K562 treated with DMSO at 1 percent for 4 hours (cell line): ENCODE measurements around the gene BRMS1. TPM values are rescaled to one million over a fixed set of nuclear protein-coding genes. Genes with fewer than 3 reads are reported as not detected.

ENCODE experiments used
- total RNA-seq: library from RNA; unstranded; fragments of 300-600 nt; gene quantifications from 2 replicates; pipeline ENCODE4 v1.2.3, GENCODE V29; 2022; ENCODE audit not compliant: insufficient read depth

Gene BRMS1, protein sequence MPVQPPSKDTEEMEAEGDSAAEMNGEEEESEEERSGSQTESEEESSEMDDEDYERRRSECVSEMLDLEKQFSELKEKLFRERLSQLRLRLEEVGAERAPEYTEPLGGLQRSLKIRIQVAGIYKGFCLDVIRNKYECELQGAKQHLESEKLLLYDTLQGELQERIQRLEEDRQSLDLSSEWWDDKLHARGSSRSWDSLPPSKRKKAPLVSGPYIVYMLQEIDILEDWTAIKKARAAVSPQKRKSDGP
- total RNA-seq: 44.5 and 51.4 TPM in 2 replicates

DNA sequence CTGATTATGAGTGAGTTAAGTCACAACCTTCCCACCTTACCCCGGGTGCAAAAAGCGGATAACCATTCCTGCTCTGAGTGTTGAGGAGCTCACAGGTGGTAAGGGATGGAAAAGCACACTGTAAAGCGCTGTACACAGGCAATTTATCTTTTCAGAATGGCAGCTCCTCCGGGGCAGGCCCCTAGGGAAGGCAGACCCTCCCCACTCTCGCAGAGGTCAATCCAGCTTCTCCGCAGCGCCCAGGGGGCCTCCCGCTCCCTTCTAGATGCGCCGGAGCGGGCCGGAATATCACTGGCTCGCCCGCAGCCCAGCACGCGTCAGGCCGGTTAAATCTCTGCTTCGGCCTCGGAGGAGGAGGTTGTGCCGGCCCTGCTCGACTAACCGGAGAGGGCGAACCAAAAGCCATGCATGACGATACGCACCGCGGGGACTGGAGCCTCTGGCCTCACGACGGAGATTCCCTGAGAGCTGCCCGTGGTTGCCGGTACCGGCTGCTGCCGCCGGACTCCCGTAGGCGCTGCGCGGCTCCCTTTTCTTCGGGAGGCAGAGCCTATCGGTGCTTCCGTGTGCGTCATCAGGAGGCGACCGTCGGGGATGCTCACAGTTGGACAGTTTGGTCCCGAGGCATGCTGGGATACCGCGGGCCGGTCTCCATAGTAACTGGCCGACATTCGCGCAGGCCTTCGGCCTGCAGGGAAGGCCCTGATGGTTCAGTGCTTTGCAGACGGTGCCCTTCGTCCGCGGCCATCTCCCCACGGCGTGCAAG, at the start of gene BRMS1:
TSS of gene BRMS1 (minus strand) at position 555 of the 766 bp plus-strand sequence. CDS start 2,870 bp downstream, outside the sequence.

DNA sequence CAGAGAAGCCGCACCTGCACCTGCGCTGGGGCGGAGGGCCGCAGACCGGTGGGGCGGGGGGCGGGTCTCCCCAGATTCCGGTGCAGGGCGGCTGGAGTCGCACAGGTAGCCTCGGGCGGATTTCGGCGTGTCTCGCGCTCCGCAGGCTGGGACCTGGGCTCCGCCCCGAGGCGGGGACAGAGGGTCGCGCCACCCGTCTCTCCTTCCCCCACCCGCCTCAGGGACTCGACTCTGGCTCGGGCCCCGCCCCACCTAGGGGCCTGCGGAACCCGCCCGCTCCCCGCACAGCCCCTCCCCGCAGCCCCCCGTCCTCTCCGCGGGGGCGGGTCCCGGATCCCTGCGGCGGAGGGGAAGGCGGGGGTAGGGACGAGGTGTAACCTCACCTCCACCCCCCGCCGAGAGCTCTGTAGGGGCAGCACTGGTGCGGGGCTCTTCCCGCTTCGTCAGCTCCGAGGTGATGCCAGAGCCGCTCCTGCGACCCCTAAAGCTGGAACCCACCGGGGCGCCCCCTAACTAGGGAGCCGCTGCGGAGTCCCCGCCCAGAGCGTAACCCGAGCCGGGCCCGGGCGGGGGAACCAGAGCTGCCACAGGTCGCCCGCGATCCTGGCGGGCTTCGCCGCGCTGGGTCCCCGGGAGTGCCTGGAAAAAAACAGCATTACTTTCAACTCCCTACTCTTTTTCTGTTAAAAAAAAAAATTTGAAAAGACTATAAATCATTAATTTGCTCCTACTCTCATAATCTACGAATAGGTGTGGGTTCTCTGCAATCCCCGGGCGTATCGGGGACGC, 26.9 kb upstream of the BRMS1 start, which contains the start of gene SLC29A2:
TSS of gene SLC29A2 (minus strand) at position 134 of the 789 bp plus-strand sequence. CDS start 169 bp downstream, outside the sequence.

DNA sequence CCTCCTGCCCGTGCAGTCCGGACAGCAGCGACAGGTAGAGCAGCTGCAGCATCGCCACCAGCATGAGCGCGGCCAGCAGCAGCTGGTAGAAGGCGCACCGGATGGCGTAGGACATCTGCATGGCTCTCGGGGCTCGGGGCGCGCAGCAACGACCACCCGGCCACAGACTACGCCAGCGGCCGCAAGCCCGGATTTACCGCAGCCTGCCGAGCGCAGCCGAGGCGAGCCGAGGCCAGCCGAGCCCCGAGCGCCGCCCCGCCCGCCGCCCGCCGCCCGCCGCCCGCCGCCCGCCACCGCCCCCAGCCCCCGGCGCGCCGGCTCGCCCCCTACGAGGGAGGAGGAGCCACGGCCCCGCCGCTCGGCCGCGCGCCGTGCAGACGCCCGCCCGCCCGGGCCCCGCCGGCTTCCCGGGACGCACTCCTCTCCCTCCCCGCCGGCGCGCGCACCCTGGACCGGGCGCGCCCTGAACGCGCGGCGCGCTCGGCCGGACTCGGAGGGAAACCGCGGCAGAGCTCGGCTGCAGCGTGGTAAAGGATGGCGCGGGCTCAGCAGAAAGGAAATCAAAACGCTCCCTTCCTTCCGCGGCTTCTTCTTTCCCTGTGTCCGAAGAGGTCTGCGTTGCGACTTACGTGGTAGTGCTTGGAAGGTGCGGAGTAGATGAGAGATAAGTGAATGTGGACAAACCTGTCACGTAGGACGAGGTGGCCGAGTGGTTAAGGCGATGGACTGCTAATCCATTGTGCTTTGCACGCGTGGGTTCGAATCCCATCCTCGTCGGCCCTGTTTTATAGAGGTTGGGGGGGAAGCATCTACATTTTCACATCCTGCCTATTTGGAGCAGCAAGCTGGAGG, 2.7 kb upstream of the BRMS1 start, which contains the start of gene B4GAT1:
TSS of gene B4GAT1 (minus strand) at position 205 of the 852 bp plus-strand sequence. CDS start at position 121, 84 bp downstream.

GRCh38 chr11:66336234-66337102, 8.4 kb downstream of the BRMS1 start, which contains the start of gene RIN1:
Gene RIN1, minus strand, starts transcription at chr11:66336434. Its CDS starts 32 bp downstream, at chr11:66336402.

GRCh38 chr11:66316849-66317251, 28.1 kb downstream of the BRMS1 start, which contains the start of gene CD248:
Gene CD248, minus strand, starts transcription at chr11:66317044. Its CDS starts 17 bp downstream, at chr11:66317027.

GRCh38 chr11:66291706-66292542, 53.0 kb downstream of the BRMS1 start, which contains the start of gene TMEM151A:
Gene TMEM151A, plus strand, starts transcription at chr11:66291894. Its CDS starts 120 bp downstream, at chr11:66292014.

GRCh38 chr11:66288671-66289547, 56.0 kb downstream of the BRMS1 start, which contains the start of gene YIF1A:
Gene YIF1A, minus strand, starts transcription at chr11:66289143. Its CDS starts 158 bp downstream, at chr11:66288985.

Other genes with a start within 250 kb of the BRMS1 start
- gene KLC2, start 87.4 kb downstream of the BRMS1 start, total RNA-seq: 33.3 and 34.0 TPM in 2 replicates
- gene RAB1B, start 76.5 kb downstream of the BRMS1 start, total RNA-seq: 156 and 172 TPM in 2 replicates
- 0.52 TPM in 1 of 2 replicates, not detected in the other for gene CNIH2, start 66.9 kb downstream of the BRMS1 start, total RNA-seq
- gene YIF1A, start 56.0 kb downstream of the BRMS1 start, total RNA-seq: 111 and 122 TPM in 2 replicates
- not detected in 2 replicates for gene TMEM151A, start 53.2 kb downstream of the BRMS1 start, total RNA-seq
- gene CD248, start 28.1 kb downstream of the BRMS1 start, total RNA-seq: not detected in 2 replicates
- 0.90 and 1.9 TPM in 2 replicates for gene RIN1, start 8.7 kb downstream of the BRMS1 start, total RNA-seq
- 23.2 and 25.5 TPM in 2 replicates for gene B4GAT1, start 2.5 kb upstream of the BRMS1 start, total RNA-seq
- gene SLC29A2, start 26.7 kb upstream of the BRMS1 start, total RNA-seq: 5.8 and 11.3 TPM in 2 replicates
- not detected in 2 replicates for gene NPAS4, start 75.9 kb upstream of the BRMS1 start, total RNA-seq
- 51.8 and 54.1 TPM in 2 replicates for gene MRPL11, start 93.7 kb upstream of the BRMS1 start, total RNA-seq
- 3.5 and 4.1 TPM in 2 replicates for gene PELI3, start 121.8 kb upstream of the BRMS1 start, total RNA-seq
- 35.2 and 38.6 TPM in 2 replicates for gene DPP3, start 135.3 kb upstream of the BRMS1 start, total RNA-seq
- 8.4 and 10.2 TPM in 2 replicates for gene BBS1, start 165.5 kb upstream of the BRMS1 start, total RNA-seq
- gene ZDHHC24, start 200.9 kb upstream of the BRMS1 start, total RNA-seq: 9.4 and 10.1 TPM in 2 replicates
- not detected in 2 replicates for gene ACTN3, start 201.8 kb upstream of the BRMS1 start, total RNA-seq
- 18.6 and 19.2 TPM in 2 replicates for gene CTSF, start 223.5 kb upstream of the BRMS1 start, total RNA-seq
- not detected in 2 replicates for gene CCDC87, start 248.0 kb upstream of the BRMS1 start, total RNA-seq
- gene CCS, start 248.1 kb upstream of the BRMS1 start, total RNA-seq: 28.8 and 29.9 TPM in 2 replicates